Measurements from ENCODE around the gene ZNF345.
A peak's percentile ranks its signal among the peaks of the same experiment; 100 is the strongest.

The ZNF345 gene

DNA sequence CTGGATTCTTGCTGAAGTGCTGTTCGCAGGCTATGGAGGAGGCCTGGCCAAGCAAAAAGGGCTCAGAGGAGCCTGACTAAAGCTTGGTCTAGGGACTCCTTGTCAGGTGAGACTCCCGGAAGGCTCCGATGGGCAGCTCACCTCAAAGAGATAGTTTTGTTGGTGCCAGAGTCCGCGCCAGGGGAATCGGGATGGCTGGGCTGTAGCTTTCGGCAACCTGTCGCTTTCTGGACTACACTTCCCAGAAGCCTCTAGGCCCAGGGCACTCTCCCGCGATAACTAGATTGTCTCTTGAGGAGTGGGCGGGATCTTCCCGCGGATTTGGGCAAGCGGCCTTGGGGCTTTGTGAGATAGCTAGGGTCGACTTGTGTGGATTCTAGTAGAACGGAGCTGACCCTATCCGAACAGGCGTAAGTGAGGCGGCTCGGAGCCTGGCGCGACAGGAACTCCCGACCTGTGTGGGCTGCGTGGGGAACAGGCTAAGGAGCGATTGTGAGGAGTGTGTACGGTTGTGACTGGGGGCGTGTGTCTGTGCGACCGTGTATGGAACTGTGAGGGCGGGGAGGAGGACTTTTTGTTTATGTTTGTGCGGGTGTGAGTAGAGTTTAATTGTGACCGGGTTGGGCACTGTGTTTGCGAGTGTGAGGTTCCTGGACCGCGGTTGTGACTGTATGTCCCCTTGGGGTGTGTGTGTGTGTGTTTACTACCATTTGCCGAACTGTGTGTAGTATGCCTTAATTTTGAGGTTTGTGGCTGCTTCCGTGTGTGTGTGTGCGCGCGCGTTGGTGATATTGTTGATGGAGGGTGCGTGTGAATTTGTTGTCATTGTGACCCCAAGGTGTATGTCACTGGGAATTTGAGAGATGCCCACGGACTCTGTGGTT lies at the start of gene ZNF345:
ZNF345 (plus strand) TSS at position 318 of the 884 bp plus-strand sequence. CDS start 25,955 bp downstream, outside the sequence.
- peak; percentile 60 to 68 for DNase-seq (ENCODE audit: low read depth in 2 of 2)

DNA sequence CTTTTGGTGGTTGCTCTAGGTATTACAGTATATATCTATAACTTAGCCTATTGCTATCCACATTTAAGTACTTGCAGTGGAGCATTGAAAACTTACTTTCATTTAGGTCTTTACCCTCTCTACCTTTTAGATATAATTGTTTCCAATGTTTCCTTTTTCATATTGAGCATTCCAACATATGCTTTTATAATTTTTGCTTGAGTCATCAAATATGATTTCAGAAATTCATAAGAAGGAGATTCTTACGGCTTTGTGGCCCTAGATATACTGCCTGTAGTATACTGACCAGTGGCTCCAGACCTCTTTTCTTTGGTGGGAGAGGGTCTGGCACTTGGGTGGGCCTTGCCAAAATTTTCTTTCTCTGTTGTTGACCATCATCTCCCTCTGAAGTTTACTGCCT lies 45.3 kb upstream of the ZNF345 start:
- no peak for DNase-seq (ENCODE audit: low read depth in 2 of 2)

DNA sequence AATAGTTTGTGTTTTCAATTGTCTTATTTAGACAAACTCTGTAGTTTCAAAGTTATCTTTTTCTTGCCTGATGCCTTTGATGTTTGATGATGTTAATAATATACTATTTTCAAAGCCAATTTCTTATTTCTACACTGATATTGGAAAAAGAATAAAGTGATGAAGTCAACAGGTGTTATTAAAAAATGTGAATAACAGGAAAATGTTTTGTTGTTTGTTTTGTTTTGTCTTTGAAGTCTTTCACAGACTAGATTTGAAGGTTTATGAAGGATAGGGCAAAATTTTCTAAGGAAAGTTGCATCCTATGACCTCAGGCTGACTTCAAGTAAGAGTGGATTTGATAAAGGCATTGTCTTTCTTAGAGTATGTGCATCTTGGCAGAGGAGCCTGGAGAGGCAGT lies 43.6 kb upstream of the ZNF345 start:
- no peak for DNase-seq (ENCODE audit: low read depth in 2 of 2)

DNA sequence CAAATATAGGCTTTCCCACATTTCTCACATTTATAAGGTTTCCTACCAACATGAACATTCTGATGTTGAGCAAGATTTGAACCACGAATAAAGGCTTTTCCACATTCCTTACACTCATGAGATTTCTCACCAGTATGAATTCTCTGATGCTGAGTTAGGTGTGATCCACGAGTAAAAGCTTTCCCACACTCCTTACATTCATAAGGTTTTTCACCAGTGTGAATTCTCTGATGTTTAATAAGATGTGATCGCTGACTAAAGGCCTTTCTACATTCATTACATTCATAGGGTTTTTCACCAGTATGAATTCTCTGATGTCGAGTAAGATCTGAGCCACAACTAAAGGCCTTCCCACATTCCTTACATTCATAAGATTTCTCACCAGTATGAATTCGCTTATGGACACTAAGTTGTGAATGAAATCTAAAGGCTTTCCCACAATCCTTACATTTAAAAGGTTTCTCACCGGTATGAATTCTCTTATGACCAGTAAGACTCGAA lies 31.5 kb upstream of the ZNF345 start:
- no peak for DNase-seq (ENCODE audit: low read depth in 2 of 2)

DNA sequence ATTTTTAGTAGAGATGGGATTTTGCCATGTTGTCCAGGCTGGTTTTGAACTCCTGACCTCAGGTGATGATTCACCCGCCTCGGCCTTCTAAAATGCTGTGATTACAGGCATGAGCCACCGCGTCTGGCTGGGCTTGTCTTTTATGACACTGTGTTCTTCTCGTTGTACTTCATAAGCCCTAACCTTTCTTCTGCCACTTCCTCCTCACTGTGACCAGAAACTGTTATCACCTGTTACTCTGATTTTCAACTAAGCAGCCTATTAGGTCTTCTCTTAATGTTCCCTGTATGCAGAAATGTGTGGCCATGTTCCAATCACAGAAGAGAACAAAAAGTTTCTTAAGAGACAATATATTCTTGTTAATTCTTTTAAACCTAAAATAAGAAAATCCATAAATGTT lies 28.9 kb upstream of the ZNF345 start:
- DNase-seq (ENCODE audit: low read depth in 2 of 2), result no peak

DNA sequence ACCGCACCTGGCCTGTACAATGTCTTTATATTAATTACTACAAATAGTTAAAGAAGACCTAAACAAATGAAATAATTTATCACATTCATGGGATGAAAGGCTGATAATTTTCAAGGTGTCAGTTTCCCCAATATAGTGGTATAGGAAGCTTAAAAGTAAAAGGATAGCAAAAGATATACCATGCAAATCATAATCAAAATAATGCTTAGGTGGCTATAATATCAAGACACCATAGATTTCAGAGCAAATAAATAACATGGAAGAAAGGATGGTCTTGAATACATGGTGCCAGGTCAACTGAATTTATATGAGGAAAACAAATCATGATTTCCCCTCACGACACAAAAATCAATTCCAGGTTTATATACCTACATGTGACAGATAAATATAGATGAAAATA lies 17.2 kb upstream of the ZNF345 start:
- DNase-seq (ENCODE audit: low read depth in 2 of 2), result no peak

DNA sequence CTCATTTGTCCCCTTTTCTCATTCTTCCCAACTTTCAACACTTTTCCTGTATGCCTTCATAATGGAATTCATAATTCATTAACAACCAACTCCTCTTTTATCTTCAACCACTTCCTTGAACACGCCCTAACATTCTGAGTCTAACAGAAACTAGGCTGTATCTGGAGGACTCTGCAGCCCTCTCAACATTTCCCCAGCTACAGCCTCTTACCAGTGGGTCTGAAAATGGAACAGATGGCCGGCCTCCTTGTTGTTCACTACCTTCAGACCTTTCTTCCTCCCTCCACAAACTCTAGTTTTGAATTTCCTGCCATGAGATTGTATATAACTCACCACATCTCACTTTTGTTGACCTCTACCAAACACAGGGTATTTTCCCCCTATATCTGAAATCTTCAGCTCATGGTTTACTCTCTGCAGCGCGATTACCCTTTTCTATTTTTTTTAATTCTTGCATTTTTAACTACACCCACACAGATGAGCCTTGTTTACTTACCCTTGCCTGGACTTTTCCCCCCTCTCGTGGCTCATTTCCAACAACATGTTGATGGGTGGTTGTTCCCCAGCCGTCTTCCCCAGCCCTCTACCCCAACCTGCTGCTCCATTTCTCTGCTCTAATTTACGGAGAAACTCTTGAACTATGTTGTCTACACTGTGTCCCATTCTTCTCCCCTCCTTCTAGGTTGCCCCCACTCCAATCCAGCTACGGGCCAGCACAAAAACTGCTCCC lies 13.3 kb upstream of the ZNF345 start:
- no peak for DNase-seq (ENCODE audit: low read depth in 2 of 2)

DNA sequence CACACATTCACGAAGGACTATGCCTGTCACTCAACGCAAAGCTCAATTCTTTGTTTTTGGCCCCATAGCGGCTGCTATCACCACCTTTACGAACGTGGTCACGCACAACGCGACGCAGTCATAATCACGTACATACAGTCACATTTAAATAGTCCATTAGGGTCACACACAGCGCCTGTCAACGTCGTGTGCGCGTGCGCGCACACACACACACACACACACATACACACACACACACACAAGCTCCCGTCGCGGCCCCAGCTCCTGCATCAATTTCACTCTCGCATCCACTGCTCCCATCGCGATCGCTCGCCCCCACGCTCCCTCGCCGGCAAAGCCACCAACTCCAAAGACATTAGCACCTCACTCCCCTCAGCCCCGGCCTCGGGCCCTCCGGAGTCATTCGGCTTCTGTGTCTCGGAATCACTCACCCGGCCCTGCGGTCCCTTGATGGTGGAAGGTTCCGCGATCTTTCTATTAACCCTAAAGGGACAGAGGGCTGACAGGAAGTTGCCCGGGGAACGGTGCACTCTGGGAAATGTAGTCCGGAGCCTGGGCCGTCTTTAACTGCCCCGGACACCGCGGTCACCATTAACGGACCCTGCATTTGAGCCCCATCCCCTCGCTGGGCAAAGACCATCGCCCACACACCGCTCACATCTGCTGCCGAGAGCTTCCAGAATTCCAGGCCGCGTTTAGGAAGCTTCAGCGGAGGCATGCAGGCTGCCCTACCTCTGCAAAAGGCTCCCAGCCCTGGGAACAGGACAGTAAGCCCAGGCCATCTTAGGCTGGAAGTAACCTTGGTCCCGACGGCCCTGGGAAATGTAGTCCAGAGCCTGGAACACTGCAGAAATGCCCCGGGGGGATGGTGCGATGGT lies 12.5 kb upstream of the ZNF345 start, which contains the start of gene ZNF790:
ZNF790 (minus strand) TSS at position 482 of the 878 bp plus-strand sequence. CDS start 12,768 bp downstream, outside the sequence.
- DNase-seq (ENCODE audit: low read depth in 2 of 2), result peak; percentile 65 to 73

DNA sequence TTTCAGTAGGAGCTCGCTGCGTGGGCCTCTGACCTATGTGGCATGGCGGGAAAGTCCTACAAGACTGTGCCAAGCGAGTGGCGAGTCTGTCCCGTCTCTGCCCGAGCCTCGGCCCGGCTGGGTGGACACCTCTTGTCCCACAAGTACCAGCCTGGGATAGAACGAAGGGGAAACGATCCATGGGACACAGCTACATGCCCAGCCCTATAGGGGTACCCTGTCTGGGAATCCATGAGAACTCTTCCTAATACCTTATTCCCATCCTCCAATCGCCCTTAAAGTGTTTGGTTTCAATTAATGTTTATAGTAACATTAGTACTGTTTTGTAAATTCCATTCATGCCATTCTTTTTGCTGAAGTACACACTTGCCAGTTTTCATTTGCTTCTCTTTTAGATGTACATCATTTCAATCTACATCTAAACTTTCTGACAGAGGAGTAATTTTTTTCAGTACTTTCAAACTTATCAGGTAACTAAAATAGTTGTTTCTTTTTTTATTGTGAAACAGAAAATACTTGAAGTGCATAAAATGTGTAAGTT lies 11.8 kb upstream of the ZNF345 start:
- DNase-seq (ENCODE audit: low read depth in 2 of 2), result no peak

DNA sequence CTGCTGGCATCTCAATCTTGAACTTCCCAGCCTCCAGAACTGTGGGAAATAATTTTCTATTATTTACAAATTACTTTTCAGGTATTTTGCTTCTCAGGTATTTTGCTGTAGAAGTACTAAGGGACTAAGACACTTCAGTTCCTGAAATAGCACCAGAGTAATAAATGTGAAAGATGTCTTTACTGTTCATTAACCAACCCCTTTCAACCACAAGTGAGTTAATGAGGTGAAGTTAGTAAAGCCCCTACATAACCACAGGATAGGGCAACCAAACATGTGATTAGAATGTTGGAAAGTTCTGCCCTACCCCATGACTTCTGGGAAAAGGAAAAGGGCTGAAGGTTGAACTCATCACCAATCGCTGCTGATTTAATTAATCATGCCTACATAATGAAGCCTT lies 2.7 kb upstream of the ZNF345 start:
- no peak for DNase-seq (ENCODE audit: low read depth in 2 of 2)

DNA sequence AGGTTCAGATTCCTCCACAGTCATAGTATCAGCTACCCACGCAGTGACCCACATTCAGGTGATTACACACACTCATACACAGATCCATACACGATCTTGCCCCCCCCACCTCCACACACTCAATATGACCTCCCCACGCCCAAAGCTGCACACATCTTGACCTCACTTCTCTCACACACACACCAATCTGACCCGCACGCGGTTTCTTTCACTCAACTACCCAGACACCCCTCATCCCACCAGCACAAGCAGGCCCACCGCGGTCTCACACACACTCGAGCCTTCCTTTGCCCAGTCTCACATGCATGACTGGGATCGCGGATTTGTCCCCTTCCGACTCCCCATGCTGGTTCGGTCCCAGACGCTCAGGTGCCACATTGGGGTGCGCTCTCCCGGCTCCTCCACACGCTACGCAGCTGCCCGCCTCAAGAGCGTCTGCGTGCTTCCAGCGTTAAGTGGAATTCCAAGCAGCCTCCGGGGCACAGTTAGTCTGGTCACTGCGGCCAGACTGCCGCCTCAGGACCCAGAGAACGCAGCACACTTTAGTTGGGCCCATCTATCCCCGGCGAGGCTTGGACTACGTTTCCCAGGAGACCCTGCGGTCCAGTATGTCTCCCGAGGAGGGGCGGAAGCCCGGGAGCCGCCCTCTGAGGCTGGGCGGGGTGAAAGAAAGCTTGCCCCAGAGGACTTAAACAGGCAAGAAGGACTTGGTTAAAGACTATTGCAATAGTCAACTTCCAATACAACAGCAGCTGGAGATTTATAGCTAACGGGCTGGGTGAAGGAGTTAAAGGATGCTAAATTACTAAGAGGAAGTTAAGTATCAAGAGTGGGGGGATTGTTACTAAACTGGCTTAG lies 746 bp upstream of the ZNF345 start:
- peak; percentile 75 to 79 for DNase-seq (ENCODE audit: low read depth in 2 of 2)

DNA sequence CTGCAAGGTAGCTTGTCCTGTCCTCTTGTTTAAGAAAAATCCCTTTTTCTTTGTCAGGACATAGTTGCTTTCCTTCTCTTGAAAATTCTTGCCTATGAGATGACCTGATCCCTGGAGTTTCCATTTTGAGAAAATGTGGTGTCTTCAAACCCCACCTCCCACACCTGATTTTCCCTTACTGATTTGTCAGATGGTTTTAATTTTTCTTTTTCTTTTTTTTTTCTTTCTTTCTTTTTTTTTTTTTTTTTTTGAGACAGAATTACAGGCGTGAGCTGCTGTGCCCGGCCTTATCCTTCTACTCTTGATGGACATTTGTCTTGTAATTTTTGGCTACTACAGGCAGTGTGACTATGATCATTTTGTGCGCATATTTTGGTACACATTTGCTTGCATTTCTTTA lies 1.2 kb downstream of the ZNF345 start:
- DNase-seq (ENCODE audit: low read depth in 2 of 2), result no peak

DNA sequence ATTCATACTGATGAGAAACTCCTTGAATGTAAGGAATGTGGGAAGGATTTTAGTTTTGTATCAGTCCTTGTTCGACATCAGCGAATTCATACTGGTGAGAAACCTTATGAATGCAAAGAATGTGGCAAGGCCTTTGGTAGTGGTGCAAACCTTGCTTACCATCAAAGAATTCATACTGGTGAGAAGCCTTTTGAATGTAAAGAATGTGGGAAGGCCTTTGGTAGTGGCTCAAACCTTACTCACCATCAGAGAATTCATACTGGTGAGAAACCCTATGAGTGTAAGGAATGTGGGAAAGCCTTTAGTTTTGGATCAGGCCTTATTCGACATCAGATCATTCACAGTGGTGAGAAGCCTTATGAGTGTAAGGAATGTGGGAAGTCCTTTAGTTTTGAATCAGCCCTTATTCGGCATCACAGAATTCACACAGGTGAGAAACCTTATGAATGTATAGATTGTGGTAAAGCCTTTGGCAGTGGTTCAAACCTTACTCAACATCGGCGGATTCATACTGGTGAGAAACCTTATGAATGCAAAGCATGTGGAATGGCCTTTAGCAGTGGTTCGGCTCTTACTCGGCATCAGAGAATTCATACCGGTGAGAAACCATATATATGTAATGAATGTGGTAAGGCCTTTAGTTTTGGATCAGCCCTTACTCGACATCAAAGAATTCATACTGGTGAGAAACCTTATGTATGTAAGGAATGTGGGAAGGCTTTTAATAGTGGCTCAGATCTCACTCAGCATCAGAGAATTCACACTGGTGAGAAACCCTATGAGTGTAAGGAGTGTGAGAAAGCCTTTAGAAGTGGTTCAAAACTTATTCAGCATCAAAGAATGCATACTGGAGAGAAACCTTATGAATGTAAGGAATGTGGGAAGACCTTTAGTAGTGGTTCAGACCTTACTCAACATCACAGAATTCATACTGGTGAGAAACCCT lies 26.6 kb downstream of the ZNF345 start:
- DNase-seq (ENCODE audit: low read depth in 2 of 2), result no peak

DNA sequence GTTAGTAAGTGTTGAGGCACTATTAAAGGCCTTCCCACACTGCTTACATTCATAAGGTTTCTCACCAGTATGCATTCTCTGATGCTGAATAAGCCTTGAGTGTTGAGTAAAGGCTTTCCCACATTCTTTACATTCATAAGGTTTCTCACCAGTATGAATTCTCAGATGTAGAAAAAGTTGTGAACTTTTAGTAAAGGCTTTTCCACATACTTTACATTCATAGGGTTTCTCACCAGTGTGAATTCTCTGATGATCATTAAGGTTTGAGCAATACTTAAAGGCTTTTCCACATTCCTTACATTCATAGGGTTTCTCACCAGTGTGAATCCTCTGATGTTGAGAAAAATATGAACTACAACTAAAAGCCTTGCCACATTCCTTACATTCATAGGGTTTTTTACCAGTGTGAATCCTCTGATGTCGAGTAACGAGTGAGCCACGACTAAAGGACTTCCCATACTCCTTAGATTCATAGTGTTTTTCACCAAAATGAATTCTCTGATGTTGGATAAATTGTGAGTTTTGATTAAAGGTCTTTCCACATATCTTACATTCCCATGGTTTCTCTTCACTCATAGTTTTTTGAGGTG lies 41.2 kb downstream of the ZNF345 start:
- DNase-seq (ENCODE audit: low read depth in 2 of 2), result no peak

DNA sequence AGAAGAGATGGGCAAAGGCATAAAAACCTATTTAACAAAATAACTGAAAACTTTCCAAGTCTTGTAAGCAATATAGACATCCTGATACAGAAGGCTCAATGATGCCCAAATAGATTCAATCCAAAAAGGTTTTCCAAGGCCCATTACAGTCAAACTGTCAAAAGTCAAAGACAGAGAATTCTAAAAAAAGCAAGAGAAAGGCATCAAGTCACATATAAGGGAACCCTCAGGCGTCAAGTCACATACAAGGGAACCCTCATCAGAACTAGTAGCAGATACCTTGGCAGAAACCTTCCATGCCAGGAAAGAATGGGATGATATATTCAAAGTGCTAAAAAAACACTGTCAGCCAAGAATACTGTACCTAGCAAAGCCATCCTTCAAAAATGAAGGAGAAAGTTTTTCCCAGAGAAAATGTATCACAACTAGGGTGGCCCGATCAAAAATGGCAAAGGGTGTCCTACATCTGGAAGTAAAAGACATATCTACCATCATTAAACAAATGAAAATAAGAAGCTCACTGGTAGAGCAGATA lies 44.2 kb downstream of the ZNF345 start:
- DNase-seq (ENCODE audit: low read depth in 2 of 2), result no peak

DNA sequence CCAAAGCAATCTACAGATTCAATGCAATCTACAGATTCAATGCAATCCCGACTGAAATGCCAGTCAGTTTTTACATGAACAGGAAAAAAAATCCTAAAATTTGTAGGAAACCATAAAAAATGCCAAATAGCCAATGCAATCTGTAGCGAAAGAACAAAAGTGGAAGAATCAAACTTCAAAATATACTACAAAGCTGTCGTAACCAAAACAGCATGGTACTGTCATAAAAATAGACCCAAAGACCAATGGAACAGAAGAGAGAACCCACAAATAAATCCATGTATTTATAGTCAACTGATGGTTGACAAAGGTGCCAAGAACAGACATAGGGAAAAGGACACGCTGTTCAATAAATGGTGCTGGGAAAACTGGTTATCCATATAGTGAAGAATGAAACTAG lies 47.7 kb downstream of the ZNF345 start:
- DNase-seq (ENCODE audit: low read depth in 2 of 2), result no peak

DNA sequence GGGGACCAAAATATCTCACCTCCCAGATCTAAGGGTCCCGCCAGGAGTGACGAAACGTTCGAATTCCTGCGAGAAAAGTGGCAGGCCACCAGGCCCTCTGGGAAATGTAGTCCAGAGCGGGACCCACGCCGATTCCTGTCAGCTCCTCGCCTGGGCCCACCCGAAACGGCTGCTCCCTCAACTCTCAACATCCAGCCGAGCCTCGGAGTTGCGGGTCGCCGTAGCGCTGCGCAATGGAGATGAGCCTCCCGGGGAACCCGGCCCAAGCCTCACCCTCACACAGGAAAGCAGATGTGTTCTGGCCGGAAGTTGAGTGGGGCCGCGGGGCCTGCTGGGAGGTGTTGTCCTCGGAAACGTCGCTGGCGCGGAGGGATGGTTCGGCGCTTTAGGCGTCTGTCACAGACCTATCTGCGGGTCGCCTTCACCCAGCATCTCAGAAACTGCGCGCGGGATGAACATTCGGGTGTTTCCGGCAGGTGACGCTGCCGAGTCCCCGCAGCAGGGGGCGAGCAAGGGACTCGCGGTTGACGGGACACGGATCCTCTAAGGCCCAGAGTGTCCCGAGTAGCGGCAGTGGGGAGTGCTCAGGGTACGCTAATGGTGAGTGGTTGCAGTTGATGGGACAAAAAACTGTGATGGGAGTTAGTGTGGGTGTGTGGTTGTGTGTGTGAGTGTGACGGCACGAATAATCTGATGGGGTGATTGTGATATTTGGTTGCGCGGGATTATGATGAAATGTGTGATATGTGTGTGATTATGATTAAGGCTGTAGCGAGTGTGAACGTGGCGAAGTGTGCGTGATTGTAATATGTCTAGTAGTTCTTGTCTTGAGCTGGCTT lies 65.5 kb downstream of the ZNF345 start, which contains the start of the genes ZNF568 and ZNF829:
ZNF568 (plus strand) TSS at position 341 of the 839 bp plus-strand sequence. CDS start 6,439 bp downstream, outside the sequence.
ZNF829 (minus strand) TSS at position 300 of the 839 bp plus-strand sequence. CDS start 1,124 bp downstream, outside the sequence.
- DNase-seq (ENCODE audit: low read depth in 2 of 2), result peak; percentile 82 to 84

Data from stimulated activated CD8-positive, alpha-beta memory T cell treated with anti-CD3 and anti-CD28 coated beads, Interleukin-2, amount 100 ng/mL, for 48 hours (primary cell).